Measurements from ENCODE around the gene CD3E.

The CD3E gene

DNA sequence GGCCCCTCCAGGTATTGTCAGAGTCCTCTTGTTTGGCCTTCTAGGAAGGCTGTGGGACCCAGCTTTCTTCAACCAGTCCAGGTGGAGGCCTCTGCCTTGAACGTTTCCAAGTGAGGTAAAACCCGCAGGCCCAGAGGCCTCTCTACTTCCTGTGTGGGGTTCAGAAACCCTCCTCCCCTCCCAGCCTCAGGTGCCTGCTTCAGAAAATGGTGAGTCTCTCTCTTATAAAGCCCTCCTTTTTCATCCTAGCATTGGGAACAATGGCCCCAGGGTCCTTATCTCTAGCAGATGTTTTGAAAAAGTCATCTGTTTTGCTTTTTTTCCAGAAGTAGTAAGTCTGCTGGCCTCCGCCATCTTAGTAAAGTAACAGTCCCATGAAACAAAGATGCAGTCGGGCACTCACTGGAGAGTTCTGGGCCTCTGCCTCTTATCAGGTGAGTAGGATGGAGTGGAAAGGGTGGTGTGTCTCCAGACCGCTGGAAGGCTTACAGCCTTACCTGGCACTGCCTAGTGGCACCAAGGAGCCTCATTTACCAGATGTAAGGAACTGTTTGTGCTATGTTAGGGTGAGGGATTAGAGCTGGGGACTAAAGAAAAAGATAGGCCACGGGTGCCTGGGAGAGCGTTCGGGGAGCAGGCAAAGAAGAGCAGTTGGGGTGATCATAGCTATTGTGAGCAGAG lies at the start of gene CD3E:
CD3E (plus strand) TSS at position 163 of the 681 bp plus-strand sequence; CDS start at position 386, 223 bp downstream.
- DNase-seq, result peak; percentile 75

DNA sequence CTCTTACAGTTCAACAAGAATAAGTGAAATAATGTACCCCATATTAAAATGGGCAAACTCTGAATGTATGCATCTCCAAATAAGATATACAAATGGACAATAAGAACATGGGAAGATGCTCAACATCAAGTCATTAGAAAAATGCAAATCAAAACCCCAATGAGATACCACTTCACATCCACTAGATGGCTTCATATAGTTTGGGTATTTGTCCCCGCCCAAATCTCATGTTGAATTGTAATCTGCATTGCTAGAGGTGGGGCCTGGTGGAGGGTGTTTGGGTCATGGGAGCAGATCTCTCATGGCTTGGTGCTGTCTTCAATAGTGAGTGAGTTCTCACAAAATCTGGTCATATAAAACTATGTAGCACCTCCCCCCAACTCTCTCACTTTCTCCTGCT lies 46.1 kb upstream of the CD3E start:
- no peak for DNase-seq

- DNase-seq, result no peak
These were observed 45.4 kb upstream of the CD3E start for GRCh38 chr11:118259138-118259537.

GRCh38 chr11:118260353-118260752 lies 44.2 kb upstream of the CD3E start:
- no peak for DNase-seq

DNA sequence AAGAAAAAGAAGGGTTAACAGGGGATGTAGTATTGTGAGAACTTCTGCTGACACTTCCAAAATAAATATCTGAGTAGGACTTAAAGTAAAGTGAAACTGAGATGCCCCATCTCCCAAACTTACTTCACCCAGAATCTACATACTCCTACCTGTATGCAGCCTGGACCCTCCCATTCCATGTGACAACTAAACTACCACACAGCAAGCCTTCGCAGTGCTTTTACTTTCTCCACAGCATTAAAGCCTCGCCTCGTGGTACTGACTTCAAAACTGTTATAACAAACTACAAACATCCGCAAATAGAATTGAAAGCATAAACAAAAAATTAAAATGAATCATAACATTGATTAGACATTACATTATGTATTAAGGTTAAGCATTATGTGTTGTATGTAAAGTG lies 41.4 kb upstream of the CD3E start:
- DNase-seq, result no peak

DNA sequence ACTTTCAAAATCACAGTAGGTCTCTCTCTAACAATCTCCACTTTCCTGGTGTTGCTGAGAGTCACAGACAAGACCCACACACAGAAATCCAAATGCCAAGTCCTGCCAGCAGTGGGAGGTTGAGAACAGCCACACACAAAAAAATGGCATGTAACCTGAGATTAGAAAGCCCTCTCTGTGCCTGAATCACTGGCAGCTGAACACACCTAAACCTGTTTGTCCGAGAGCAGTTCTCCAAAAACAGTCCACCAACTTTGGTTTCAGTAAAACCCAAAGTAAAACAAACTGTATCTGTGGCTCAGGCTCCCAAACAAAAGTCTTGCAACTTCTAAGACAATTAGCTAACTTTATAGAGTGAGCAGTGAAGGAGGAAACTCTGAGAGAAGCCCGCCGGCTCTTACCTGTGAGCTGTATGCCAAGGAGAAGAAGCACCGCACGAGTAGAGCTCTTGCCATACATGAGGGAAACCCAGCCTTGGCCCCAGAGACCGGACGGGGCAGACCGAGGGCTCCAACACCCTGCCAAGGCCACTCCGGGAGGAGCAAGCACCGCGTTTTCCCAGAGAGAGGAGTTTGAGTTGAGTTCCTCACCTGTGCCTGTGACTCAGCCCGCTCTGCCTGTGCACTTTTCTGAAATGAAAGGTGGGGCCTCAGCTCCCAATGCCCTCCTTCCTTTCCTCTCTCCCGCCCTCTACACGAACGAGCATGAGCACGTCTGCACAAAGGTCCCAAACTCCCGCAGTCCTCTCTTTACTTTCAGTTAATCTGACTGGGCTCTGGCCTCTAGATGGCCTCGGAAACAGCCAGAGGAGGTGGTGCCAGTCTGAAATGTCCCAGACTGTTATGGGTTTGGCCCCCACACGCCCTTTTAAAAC lies 40.6 kb upstream of the CD3E start, which contains the start of gene MPZL2:
MPZL2 (minus strand) TSS at position 603 of the 874 bp plus-strand sequence; CDS start at position 459, 144 bp downstream.
- no peak for DNase-seq

DNA sequence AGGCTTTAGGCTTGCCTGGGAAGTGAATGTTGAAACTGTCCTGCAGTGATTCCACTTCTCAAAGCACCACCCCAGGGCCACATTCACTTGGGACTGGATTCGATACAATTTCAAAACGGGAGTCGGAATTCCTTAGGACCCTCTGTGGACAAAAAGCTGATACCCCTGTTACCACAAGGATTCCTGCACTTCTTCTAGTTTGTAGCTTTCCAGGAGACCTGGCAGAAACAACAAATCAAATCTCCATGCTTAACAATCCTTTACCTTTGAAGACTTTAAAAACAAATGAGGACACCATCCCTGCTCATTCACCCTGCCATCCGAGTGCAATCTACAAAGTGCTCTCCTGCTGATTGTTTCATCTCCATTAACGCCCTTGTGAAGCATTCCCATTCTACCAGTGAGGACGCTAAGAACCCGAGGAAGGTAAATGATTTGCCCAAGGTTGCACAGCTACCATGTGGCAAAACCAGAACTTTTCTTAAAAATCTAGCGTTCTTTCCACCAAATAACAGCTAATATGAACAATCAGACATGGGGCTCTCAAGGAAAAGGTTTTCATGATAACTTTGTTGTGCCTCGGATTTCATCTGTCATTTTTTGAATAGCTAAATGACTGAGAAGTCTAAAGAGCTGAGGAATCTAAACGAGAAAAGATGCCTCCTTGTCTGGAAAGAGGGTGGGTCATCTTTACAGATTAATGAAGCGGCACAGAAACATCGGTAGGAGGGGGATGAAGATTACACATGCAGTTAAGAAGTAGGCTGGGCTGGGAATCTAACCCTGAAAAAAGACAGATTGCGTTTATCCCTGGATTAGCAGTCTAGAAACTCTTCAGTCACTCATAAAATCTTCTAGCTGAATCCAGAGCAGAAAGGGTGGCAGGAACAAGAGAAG lies 39.7 kb upstream of the CD3E start:
- DNase-seq, result no peak

DNA sequence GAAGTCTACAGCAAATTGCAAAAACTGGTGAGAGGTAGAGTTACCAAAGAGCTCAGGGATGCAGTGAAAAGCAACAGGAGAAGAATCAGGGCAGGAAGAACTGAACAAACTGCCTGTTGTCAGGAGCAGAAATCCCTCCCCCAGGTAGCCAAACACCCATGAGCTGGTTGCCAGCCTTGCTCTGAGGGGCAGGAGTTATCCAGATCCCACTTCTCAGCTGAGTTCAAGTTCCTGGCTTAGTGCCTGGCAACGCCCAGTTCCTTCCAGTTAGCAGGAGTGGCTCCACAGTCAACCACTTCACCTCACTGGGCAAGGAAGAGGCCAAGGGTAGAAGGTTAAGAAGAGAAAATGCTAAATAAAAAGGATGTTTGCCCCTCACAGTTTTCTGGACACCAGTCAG lies 38.6 kb upstream of the CD3E start:
- DNase-seq, result no peak

DNA sequence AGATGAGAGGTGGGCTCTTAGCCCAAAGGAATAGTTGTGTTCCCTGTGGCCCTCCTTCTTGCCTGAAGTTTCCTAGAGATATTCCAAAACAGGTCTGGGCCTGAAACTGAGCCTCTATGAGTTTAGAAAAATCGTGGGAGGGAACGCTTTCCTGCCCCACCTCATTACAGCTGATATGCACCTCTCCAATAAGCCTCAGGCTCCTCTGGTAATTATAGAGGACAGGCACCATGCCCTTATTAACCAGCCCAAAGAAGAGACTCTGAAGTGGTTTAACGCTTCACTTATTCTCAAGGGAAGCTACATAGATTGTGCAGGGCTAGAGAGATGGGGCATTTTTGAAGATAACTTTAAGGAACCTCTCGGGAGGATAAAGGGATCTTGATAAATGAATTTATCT lies 37.0 kb upstream of the CD3E start:
- DNase-seq, result no peak

DNA sequence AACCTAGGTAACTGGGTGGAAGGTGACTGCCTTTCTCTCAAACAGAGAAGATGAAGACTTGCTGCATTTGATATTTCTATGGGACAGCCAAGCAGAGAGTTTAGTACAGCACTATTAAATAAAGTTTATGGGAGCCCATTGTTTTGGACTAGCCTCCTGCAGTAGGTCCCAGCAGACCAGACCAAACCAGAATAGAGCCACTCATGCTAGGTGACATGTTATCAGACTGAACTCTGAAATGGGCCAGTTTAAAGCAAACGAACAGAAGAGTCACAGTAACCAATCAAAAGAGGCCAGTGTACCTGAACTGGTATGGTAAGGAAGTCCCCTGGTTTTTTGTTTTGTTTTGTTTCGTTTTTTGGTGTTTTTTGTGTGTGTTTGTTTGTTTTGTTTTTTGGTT lies 32.5 kb upstream of the CD3E start:
- DNase-seq, result no peak

DNA sequence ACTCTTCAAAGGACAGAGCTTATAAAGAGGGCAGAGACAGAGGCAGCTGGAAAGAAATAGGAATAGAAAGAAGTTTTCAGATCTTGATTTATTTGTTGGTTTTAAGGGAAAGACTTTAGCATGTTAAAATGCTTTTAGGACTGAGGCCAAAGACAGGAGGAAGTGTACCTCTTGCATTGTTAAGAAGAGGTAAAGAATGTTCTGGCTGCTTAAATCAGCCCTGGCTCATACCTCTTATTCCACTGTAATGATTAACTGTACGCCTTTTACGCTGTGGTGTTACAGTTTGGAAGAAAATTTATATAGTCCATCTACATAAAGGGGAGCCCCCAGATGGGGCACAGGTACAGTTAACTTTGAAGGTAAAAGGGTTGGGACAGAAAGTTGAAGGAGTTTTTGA lies 30.3 kb upstream of the CD3E start:
- DNase-seq, result no peak

DNA sequence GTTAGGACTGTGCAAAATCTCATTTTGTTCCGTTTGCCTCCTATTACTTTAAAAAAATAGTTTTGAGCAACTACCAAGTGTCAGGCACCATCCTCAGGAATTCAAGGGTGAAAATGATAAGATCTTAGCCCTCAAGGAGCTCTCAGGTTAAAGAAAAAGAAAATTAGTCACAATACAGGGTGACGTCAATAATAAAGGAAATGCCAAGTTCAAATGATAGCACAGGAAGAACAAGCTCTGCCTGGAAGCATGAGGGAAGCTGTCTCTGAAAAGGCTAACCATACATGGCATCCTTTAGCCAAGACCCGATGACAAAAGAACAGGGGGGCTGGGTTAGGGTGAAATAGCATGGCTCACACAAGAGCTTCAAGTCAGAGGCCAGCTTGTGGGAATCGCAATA lies 29.4 kb upstream of the CD3E start:
- DNase-seq, result no peak

DNA sequence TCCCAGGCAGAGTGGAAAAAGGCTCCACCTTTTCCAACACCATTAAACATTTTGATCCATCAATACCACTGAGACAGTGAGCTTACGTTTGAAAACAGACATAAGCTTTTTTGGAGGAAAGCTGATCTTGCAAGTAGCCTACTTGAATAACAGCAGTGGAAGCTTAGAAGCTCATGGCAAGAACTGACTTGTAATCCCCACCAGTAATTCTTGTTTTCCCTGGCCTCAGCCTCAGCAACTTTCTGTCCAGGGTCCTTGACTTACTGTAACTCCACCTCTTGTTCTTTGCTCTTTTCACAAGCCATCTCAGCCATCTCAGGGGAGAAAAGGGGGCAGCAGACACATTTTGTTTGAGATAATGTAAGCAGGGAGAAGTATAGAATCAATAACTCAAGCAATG lies 28.1 kb upstream of the CD3E start:
- no peak for DNase-seq

DNA sequence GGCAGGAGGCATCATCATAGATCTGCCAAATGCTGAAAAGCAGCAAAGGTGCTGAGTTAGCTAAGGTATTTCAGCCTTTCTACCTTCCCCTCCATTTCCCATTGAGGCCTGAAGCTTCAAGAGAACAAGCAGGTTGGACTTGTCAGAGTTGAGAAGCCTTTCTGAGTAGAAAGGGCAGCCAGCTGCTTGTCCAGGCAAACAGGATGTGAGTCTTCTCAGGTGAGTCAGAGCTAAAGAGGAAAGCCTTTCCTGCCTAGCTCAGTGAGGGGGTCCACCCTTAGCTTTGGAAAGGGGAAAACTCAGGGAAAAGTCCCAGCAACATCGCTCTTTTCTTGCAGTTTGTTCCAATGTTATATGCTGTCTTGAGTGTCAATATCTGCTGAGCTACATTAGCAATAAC lies 27.2 kb upstream of the CD3E start:
- no peak for DNase-seq

- DNase-seq, result peak; percentile 26
These were observed 23.2 kb upstream of the CD3E start for GRCh38 chr11:118281284-118281683.

- no peak for DNase-seq
These were observed 21.9 kb upstream of the CD3E start for GRCh38 chr11:118282606-118283005.

DNA sequence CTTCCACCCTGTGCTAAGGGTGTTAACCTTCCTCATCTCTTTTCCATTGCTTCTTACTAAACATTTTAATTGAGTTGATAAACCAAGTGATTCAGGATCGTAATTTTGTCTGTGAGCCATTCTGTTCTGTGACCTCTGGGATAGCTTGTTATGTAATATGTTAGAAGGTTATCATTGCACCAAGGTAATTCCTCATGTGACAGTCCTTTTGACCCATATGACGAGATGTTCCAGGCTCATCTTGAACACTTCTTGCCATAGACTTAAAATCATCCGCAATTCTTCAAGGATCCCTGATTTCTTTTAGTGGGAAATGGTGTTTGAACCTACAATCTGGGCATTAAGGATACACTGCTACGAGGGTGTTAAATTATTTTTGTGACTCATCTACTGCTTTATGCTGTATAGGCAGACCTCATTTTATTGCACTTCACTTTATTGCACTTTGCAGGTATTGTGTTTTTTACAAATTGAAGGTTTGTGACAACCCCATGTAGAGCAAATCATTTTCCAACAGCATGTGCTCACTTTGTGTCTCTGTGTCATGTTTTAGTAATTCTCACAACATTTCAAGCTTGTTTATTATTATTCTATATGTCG lies 21.4 kb upstream of the CD3E start:
- DNase-seq, result no peak

DNA sequence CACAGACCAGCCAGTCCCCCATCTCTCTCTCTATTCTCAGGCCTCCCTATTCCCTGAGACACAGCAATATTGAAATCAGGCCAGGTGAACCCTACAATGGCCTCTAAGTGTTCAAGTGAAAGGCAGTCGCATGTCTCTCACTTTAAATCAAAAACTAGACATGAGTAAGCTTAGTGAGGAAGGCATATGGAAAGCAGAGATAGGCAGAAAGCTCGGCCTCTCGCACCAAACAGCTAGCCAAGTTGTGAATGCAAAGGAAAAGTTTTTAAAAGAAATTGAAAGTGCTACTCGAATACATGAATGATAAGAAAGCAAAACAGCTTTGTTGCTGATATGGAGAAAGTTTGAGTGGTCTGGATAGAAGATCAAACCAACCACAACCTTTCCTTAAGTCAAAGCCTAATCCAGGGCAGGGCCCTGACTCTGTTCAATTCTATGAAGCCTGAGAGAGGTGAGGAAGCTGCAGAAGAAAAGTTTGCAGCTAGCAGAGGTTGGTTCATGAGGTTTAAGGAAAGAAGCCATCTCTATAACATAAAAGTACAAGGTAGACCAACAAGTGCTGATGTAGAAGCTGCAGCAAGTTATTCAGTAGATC lies 20.7 kb upstream of the CD3E start:
- DNase-seq, result no peak

DNA sequence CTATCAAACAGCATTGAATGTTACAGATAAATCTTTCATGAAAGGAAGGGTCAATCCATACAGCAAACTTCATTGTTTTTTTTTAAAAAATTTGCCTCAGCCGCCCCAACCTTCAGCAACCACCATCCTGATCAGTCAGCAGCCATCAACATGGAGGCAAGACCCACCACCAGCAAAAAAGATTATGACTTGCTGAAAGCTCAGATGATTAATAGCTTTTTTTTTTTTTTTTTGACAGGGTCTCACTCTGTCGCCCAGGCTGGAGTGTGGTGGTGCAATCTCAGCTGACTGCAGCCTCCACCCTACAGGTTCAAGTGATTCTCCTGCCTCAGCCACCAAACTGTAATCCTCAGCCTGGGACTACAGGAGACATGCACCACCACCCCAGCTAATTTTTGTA lies 18.0 kb upstream of the CD3E start:
- no peak for DNase-seq

DNA sequence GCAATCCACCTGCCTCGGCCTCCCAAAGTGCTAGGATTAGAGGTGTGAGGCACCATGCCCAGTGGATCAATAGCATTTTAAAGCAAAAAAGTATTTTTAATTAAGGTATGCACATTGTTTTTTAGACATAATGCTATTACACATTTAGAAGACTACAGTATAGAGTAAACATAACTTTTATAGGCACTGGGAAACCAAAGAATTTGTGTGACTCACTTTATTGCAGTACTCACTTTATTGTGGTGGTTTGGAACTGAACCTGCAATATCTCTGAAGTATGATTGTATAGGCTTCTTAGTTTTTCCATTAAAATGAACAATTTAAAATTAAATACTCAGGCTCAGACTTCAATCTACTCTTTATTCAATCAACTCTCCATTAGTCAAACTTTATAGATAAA lies 17.5 kb upstream of the CD3E start:
- DNase-seq, result no peak

- DNase-seq, result no peak
These were observed 15.1 kb upstream of the CD3E start for GRCh38 chr11:118289401-118289800.

DNA sequence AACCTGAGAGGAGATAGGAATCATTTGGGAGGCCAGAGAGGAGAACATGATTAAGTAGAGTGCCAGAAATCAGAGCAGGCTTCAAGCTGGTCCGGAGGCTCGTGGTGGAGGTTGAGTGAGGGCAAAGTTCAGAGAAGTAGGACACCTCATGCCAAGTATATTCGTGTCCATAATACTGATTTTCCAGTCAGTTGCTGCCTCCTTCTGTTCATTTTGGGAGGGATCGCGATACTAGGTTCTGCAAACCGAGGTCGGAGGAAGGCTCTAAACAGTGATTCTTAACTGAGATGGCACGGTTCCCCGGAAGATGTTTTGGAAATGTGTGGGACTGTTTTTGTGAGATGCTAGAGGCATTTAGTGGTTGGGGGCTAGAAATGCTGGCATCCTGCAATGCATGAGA lies 13.6 kb upstream of the CD3E start:
- DNase-seq, result peak; percentile 65
